Right atrium auricular region (tissue), 2 donors: ENCODE results near the gene NELL1. TPM values are rescaled to one million over a fixed set of nuclear protein-coding genes. Genes with fewer than 3 reads are reported as not detected.

Source experiments
- DNase-seq: peaks from one replicate; pipeline ENCODE4 v3.0.0-alpha.2; 2019; ENCODE audit warnings: low spot score
- H3K27ac ChIP-seq, 2 donors: fragments of 200-600 bp; sonication (generic); 1 replicate in 1 of 2; 2 replicates in 1 of 2; pipeline ENCODE4 v1.5.1; 2016 to 2019
- H3K27me3 ChIP-seq, 2 donors: fragments of 200-600 bp; sonication (generic); one replicate each; pipeline versions ENCODE4 v1.5.1 to v1.6.0; 2017 to 2019
- H3K36me3 ChIP-seq: fragments of 200-600 bp; sonication (generic); one replicate; pipeline ENCODE4 v1.5.1; 2016
- H3K4me1 ChIP-seq, 2 donors: fragments of 200-600 bp; sonication (generic); one replicate each; pipeline versions ENCODE4 v1.5.1 to v1.6.0; 2017 to 2019
- H3K4me3 ChIP-seq, 2 donors: fragments of 200-600 bp; sonication (generic); 1 replicate in 1 of 2; 2 replicates in 1 of 2; pipeline ENCODE4 v1.5.1; 2017 to 2019; ENCODE audit warnings: mild to moderate bottlenecking in 1 of 2, moderate library complexity in 1 of 2
- H3K9me3 ChIP-seq, 2 donors: fragments of 200-600 bp; sonication (generic); one replicate each; pipeline ENCODE4 v1.5.1; 2019
- total RNA-seq, 2 donors: library from RNA; depleted of rRNA; stranded (reverse); fragments of >200 nt; gene quantifications; one replicate each; pipeline ENCODE4 v1.1.0, GENCODE V29; 2016
- TF ChIP-seq, protein P1 (sequence below), 2 donors: fragments of 200-600 bp; sonication (generic); IDR thresholded peaks; one replicate each; pipeline ENCODE4 v1.5.1; 2019; ENCODE audit warnings: antibody characterized with exemption in 2 of 2

The NELL1 gene
- total RNA-seq, 2 donors from 2014 or later = not detected

DNA sequence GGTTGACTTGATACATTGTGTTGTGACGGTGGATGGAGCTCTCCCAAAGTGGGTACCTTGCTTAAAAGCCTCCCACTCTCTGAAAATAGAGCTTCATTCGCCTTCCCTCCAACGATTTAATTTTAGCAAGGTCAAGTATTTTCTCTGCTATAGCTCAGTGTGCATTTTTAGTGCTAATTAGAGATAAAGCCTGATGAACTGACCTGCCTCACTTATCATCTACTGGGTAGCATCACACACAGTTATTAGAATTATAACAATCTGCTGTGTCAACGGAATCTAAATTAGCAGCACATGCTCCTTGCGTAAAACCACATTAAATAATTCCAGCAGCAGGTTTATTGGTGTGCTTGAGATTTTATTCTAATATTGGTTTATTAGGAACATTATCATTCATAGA, 701.7 kb downstream of the NELL1 start:
- Histone ChIP-seq H3K4me3 (no peak overlapping the region), H3K27me3 (no peaks in the 10 kb centered on the region), H3K36me3 (no peaks in the 10 kb centered on the region), H3K4me1 (no peaks in the 10 kb centered on the region), H3K9me3 (peaks cover 0 to under 1% of the 10 kb centered on the region in 2 donors), H3K27ac (no peak overlapping the region)
- TF ChIP-seq, protein P1, sequence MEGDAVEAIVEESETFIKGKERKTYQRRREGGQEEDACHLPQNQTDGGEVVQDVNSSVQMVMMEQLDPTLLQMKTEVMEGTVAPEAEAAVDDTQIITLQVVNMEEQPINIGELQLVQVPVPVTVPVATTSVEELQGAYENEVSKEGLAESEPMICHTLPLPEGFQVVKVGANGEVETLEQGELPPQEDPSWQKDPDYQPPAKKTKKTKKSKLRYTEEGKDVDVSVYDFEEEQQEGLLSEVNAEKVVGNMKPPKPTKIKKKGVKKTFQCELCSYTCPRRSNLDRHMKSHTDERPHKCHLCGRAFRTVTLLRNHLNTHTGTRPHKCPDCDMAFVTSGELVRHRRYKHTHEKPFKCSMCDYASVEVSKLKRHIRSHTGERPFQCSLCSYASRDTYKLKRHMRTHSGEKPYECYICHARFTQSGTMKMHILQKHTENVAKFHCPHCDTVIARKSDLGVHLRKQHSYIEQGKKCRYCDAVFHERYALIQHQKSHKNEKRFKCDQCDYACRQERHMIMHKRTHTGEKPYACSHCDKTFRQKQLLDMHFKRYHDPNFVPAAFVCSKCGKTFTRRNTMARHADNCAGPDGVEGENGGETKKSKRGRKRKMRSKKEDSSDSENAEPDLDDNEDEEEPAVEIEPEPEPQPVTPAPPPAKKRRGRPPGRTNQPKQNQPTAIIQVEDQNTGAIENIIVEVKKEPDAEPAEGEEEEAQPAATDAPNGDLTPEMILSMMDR (IDR thresholded peaks at IDR 0.05) = no peak
- DNase-seq = no peak

DNA sequence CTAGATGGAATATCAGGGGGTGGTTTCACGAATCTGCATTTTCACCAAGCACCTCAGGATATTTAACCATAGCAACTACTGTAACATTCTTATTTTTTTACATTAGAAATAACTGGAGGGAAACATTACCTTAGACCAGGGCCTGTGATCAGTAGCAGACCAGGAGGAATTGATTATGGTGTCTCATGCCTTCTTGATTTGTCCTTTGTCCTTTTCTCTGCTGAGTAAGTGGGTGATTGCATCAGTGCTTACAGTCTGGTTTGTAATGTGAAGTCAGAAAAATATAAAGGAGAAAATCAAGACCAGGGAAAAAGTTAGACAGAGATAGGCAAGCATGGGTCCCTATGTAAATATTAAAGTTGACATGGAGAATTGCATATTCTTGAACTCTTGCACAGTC, 703.3 kb downstream of the NELL1 start:
- DNase-seq = no peak
- no peak overlapping the region for H3K27ac ChIP-seq
- H3K9me3 ChIP-seq = peaks cover 0 to 8% of the 10 kb centered on the region in 2 donors
- no peaks in the 10 kb centered on the region for H3K27me3 ChIP-seq
- H3K36me3 ChIP-seq = no peaks in the 10 kb centered on the region
- TF ChIP-seq, protein P1 (IDR thresholded peaks at IDR 0.05) = no peak
- no peaks in the 10 kb centered on the region for H3K4me1 ChIP-seq
- no peak overlapping the region for H3K4me3 ChIP-seq

DNA sequence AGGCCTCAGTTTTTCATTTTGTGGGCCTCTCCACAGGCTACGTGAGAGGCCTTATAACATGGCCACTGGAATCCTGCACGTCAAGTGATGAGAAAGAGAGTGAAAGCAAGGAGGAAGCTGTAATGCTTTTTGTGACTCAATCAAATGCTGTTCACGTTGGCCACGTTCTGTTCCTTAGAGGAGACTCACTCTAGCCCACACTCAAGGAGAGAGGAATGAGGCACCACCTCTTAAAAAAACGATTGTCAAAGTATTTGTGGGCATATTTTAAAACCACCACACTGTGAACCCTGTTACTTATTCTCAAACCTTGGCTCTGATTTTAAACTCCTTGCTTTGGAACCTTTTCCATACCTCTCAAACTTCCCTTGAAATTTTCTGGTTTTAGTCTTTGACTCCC, 705.0 kb downstream of the NELL1 start:
- no peak overlapping the region for H3K27ac ChIP-seq
- no peaks in the 10 kb centered on the region for H3K36me3 ChIP-seq
- H3K4me3 ChIP-seq = no peak overlapping the region
- no peaks in the 10 kb centered on the region for H3K27me3 ChIP-seq
- TF ChIP-seq, protein P1 (IDR thresholded peaks at IDR 0.05) = no peak
- H3K9me3 ChIP-seq = peaks cover 0 to 8% of the 10 kb centered on the region in 2 donors
- DNase-seq = no peak
- H3K4me1 ChIP-seq = no peaks in the 10 kb centered on the region

DNA sequence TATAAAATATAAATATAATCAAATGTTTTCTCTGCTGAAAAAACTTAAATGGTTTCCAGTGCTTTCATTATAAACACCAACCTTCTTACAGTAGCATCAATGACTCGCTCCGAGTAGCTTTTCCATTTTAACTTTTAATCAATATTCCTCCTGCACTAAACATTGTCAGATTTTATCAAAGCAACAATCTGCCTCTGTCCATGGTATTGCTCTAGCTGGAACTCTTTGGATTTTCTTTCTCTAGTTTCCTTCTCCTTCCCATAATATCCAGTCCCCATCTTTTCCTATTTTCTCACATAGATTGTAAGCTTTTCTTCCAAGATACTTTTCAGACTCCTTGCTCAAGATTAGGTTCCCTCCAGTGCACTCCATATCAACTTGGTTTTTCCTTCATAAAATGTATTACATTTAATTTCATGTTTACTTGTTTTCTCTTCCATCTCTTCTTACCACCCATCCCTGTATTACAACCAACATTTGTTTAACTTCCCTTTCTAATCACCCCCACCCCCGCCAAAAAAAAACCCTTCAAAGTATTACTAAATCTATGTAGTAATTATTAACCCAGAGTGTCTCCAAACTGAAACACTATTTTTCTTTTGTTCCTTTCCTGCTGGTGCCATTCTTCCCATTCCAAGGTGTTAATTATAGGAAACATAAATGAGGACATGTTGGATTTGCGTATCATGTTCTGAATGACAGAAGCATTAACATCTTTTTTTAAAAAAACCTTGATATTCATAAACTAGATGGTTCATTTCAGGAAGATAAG, 716.5 kb downstream of the NELL1 start:
- no peak overlapping the region for H3K27ac ChIP-seq
- TF ChIP-seq, protein P1 (IDR thresholded peaks at IDR 0.05) = no peak
- no peaks in the 10 kb centered on the region for H3K36me3 ChIP-seq
- no peaks in the 10 kb centered on the region for H3K27me3 ChIP-seq
- DNase-seq = no peak
- no peak overlapping the region for H3K4me3 ChIP-seq
- no peaks in the 10 kb centered on the region for H3K4me1 ChIP-seq
- H3K9me3 ChIP-seq = no peaks in the 10 kb centered on the region

DNA sequence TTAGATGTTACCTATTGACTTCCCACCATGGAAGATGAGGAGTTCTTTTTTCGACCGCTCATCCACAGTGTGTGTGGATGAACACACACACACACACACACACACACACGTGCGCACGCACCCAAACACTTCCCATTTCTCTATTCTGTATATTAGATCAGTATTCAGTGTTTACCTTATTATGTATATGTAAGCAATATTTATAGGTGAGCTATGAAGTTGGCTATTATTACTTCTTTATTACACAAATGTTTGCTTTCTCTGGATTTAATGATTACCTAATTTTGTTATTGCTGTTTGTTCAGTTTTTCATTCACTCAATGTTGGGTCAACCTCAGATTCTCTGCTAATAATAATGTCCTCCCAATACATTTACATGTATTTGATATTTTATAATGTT, 721.0 kb downstream of the NELL1 start:
- no peaks in the 10 kb centered on the region for H3K4me1 ChIP-seq
- TF ChIP-seq, protein P1 (IDR thresholded peaks at IDR 0.05) = no peak
- no peak for DNase-seq
- no peak overlapping the region for H3K4me3 ChIP-seq
- H3K9me3 ChIP-seq = no peaks in the 10 kb centered on the region
- no peaks in the 10 kb centered on the region for H3K27me3 ChIP-seq
- no peak overlapping the region for H3K27ac ChIP-seq
- H3K36me3 ChIP-seq = no peaks in the 10 kb centered on the region
